Tibial artery (tissue), 4 donors: ENCODE results near the gene MEX3D.
"Not testable (repeated sequence)": the region's sequence is repeated elsewhere in the genome, so short reads cannot be mapped to it uniquely, and the experiment has no call there.

Source experiments
- DNase-seq, 2 donors: peaks; one replicate each; pipeline ENCODE4 v3.0.0-alpha.2; 2019
- H3K27ac ChIP-seq, 2 donors: fragments of 200-600 bp; sonication (generic) in 1 of 2; 1 replicate in 1 of 2; 2 replicates in 1 of 2; pipeline ENCODE4 v1.5.1; 2018 to 2019; ENCODE audit warnings: mild to moderate bottlenecking in 1 of 2
- H3K27me3 ChIP-seq, 2 donors: fragments of 200-600 bp; sonication (generic) in 1 of 2; one replicate each; pipeline versions ENCODE4 v1.5.1 to v1.6.0; 2016 to 2019
- H3K36me3 ChIP-seq, 3 donors: fragments of 200-600 bp; sonication (generic) in 2 of 3; one replicate each; pipeline ENCODE4 v1.5.1; 2016 to 2019; ENCODE audit warnings: mild to moderate bottlenecking in 2 of 3
- H3K4me1 ChIP-seq, 4 donors: fragments of 200-600 bp; sonication (generic) in 2 of 4; 1 replicate in 3 of 4; 2 replicates in 1 of 4; pipeline ENCODE4 v1.5.1; 2016 to 2019
- H3K4me3 ChIP-seq, 2 donors: fragments of 200-600 bp; sonication (generic) in 1 of 2; 1 replicate in 1 of 2; 2 replicates in 1 of 2; pipeline ENCODE4 v1.5.1; 2018 to 2019; ENCODE audit warnings: mild to moderate bottlenecking in 2 of 2
- H3K9me3 ChIP-seq, 3 donors: fragments of 200-600 bp; sonication (generic) in 1 of 3; one replicate each; pipeline ENCODE4 v1.5.1; 2016 to 2019
- CTCF ChIP-seq, 2 experiments: fragments of 200-600 bp in 1 of 2; fragments of 450-650 bp in 1 of 2; IDR thresholded peaks; one replicate each; pipeline ENCODE4 v1.5.1; 2017 to 2019; ENCODE audit warnings: antibody characterized with exemption in 2 of 2, mild to moderate bottlenecking in 1 of 2, moderate library complexity in 1 of 2
- intact Hi-C: fragments of 100-400 bp; cut with DNase I; formaldehyde crosslinking; loops from one replicate; pipeline ENCODE4 v1.15.0; 2023; ENCODE audit warnings: low total_unique reads

The MEX3D gene

DNA sequence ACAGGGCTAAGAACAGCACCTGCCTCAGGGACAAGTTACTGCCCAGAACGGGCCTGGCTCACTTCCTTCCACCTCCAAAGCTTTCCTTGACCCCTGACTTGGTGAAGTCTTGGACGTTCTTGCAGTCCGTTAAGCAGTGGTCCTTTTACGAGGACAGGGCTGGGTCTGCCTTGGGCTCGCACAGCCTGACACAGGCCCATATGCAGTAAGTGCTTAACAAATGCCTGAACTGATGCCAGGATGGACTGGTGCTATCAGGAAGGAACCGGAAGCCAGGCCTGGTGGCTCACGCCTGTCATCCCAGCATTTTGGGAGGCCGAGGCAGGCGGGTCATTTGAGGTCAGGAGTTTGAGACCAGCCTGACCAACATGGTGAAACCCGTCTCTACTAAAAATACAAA, 46.1 kb downstream of the MEX3D start:
- TF ChIP-seq CTCF (IDR thresholded peaks at IDR 0.05): no peak
- Histone ChIP-seq H3K27ac (no peak overlapping the region), H3K36me3 (no peaks in the 10 kb centered on the region), H3K4me3 (no peak overlapping the region), H3K27me3 (peaks cover 0 to 69% of the 10 kb centered on the region in 2 donors), H3K9me3 (no peaks in the 10 kb centered on the region), H3K4me1 (peaks cover 0 to 9% (median 7%) of the 10 kb centered on the region in 4 donors)
- no peak for DNase-seq
- intact Hi-C loops: no loop called here

DNA sequence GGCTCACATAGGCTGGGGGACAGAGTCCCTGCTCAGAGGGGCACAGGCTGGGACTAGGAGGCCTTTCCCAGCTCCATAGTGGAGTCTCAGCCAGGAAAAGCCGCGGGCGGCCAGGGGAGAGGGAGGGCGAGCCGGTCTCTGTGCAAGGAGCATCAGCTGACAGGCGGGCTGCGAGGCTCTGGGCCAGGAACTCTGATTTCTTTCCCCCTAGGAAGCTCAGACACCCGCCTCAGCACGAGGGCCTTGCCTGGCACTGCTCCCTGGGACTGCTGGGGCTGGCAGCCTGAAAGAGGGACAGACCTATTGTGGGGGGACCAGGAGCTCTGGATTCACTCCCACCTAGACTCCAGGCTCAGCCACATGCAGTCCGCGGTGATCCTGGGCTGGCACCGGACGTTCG, 46.5 kb downstream of the MEX3D start:
- H3K27ac ChIP-seq: no peak overlapping the region
- H3K9me3 ChIP-seq: no peaks in the 10 kb centered on the region
- H3K4me1 ChIP-seq: peaks cover 0 to 9% (median 7%) of the 10 kb centered on the region in 4 donors
- no peaks in the 10 kb centered on the region for H3K36me3 ChIP-seq
- DNase-seq: no peak
- no peak overlapping the region for H3K4me3 ChIP-seq
- no peak for TF ChIP-seq CTCF (IDR thresholded peaks at IDR 0.05)
- H3K27me3 ChIP-seq: peaks cover 0 to 65% of the 10 kb centered on the region in 2 donors
- intact Hi-C loops: no loop called here

DNA sequence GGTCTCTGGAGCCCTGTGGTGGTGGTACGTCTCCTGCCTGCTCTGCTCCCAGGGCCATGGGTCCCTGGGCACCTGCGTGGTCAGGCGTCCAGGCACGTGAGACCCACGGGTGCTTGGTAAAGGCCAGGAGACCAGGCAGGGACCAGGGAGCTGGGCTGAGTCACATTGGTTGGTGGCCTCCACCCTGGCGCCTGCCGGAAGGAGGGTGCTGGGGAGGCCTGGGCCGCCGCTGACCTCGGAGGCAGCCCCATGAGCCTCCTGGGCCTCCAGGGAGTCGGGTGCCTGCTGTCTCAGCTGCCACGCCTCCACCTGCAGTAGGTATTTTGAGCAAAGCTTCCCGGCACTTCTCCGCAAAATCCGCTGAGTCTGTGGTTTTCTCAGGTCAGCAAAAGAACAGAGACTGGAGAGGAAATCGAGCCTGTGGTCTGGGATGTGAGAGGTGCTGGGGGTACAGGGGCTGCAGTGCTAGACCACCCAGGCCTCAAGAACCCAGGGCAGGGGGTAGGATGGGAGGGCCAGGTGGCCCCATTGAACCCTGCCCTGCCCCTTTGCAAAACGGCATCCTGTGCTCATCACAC, 47.8 kb downstream of the MEX3D start:
- TF ChIP-seq CTCF (IDR thresholded peaks at IDR 0.05): no peak
- intact Hi-C loops: no loop called here
- Histone ChIP-seq H3K36me3 (no peaks in the 10 kb centered on the region), H3K4me1 (peaks cover 0 to 9% (median 7%) of the 10 kb centered on the region in 4 donors), H3K27ac (no peak overlapping the region), H3K4me3 (no peak overlapping the region), H3K9me3 (no peaks in the 10 kb centered on the region), H3K27me3 (peaks cover 0 to 64% of the 10 kb centered on the region in 2 donors)
- no peak for DNase-seq

GRCh38 chr19:1519802-1520201, 48.3 kb downstream of the MEX3D start:
- H3K36me3 ChIP-seq, H3K27ac ChIP-seq, H3K4me3 ChIP-seq, intact Hi-C loops, H3K4me1 ChIP-seq, DNase-seq, H3K9me3 ChIP-seq: not testable (repeated sequence)
- H3K27me3 ChIP-seq: peaks cover 0 to 64% of the 10 kb centered on the region in 2 donors

GRCh38 chr19:1518471-1518870, 49.7 kb downstream of the MEX3D start:
- H3K27ac ChIP-seq: no peak overlapping the region
- peaks cover 0 to 5% (median 3%) of the 10 kb centered on the region in 4 donors for H3K4me1 ChIP-seq
- no peak overlapping the region for H3K4me3 ChIP-seq
- intact Hi-C loops: no loop called here
- DNase-seq: no peak
- peaks cover 0 to 63% of the 10 kb centered on the region in 2 donors for H3K27me3 ChIP-seq
- TF ChIP-seq CTCF (IDR thresholded peaks at IDR 0.05): no peak
- no peaks in the 10 kb centered on the region for H3K9me3 ChIP-seq
- no peaks in the 10 kb centered on the region for H3K36me3 ChIP-seq

- Histone ChIP-seq H3K9me3 (no peaks in the 10 kb centered on the region), H3K4me3 (no peak overlapping the region), H3K36me3 (no peaks in the 10 kb centered on the region), H3K27me3 (peaks cover 0 to 69% of the 10 kb centered on the region in 2 donors), H3K27ac (no peak overlapping the region), H3K4me1 (peaks cover 0 to 26% (median 11%) of the 10 kb centered on the region in 4 donors)
- TF ChIP-seq CTCF (IDR thresholded peaks at IDR 0.05): no peak
- intact Hi-C loops: no loop called here
- DNase-seq: no peak
These were observed 51.8 kb downstream of the MEX3D start for GRCh38 chr19:1516395-1516753.
